Measurements from ENCODE around the gene MAP3K3.
"Not testable (repeated sequence)": the region's sequence is repeated elsewhere in the genome, so short reads cannot be mapped to it uniquely, and the experiment has no call there.

MAP3K3 gene

DNA sequence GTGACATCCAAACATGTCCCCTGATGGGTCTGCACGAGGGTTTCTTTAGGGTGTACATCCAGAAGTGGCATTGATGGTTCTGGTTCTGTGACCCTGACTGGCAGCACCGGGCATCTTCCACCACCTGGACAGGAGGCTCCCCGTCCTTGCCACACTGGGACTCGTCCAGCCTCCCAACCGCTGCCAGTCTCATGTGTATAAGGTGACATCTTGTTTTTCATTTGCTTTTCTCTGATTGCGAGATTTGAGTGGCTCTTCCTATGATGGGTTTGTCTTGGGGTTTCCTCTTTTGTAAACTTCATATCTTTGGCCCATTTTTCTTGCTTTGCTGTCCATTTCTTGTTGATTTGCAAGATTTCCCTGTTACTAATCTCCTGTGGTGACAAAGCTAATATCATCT lies 86.9 kb downstream of the MAP3K3 start:
- no peak for DNase-seq

DNA sequence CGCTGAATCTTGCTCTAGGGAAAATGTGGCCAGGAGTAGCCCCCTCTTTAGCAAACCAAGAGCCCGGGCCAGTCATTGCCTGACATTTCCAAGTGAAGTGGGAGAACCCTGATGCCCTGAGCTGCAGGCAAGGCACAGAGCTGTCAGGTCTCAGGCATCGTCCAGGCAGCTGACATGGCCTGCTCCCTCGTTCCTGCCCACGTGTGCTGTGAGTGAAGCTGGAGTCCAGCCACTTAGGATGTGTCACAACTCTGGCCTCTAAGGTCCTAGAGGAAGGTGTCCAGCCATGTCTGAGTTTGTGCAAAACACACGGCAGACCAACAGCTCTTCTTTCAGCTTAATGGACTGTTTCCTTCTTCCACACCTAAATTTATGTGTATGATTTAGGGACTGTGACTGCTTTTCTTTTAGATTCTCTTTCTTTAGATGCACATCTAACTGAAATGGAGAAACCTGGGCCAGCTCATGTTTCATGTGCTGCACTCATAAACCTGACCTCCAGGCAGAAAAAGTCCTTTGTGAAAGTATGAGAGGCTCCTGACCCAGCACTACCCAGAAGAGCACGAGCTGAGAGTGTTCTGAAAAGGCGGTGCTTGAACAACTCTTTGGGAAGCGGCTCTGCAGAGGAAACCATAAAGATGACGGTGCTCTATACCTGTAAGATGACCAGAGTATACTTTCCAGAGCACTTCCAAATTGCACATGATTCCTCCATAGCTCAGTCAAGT lies 92.5 kb downstream of the MAP3K3 start:
- no peak for DNase-seq

DNA sequence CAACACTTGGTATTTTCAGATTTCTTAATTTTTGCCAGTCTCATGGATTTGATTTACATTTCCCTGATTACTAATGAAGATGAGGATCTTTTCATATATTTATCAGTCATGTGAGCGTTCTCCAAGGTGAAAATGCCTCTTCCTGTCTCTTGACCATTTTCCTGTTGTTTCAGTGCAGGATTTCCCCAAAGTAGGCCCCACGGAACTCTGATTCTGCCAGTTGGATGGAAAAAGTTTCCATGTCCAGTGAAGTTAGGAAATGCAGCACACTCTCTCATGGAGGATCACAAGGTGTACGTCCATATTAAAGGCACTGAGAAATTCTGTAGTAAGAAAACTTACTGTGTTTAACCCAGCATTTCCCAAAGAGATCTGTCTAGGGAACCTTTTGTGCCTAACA lies 94.2 kb downstream of the MAP3K3 start:
- DNase-seq: no peak

DNA sequence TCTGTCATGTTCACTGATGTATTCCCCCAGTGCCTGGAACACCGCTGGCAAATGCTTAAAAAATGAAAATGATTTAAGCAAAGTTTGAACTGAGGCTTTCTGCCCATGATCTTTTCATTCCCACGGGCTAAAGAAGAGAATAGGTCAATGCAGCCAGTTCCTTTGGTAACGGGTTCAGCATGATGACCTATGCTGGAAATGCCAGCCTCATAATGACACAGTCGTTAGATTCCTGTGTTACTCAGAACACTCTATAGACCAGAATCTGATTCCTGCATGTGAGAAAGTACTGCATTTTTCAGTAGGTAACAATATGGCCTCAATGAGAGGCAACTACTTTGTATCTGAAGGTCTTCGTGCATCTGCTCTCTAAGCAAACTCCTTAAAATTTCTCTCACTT lies 96.8 kb downstream of the MAP3K3 start:
- DNase-seq: no peak

DNA sequence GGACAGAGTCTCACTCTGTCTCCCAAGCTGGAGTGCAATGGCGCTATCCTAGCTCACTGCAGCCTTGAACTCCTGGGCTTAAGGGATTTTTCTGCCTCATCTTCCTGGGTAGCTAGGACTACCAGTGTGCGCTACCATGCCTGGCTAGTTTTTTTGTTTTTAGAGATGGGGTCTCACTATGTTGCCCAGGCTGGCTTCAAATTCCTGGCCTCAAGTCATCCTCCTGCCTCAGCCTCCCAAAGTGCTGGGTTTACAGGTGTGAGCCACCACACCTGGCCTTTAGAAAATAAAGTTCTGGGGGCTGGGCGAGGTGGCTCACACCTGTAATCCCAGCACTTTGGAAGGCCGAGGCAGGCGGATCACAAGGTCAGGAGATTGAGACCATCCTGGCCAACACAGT lies 98.0 kb downstream of the MAP3K3 start:
- DNase-seq: not testable (repeated sequence)

DNA sequence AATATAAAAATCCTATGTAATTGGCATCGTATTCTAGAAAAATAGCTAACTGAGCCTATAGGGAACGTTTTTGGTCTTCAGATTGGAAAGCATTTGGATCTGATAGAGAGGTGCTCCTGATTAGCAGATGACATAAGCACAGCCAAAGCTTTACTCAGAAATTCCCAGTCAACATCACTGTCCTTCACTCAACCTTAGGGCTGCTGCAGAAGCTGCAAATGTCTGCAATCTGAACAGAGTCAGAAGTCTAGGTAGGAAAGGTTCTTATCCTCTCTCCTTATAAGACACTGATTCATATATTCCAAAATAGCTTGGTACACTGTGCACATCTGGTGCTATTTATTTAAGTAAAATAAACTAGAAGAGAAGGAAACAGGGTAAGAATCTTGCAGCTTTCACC lies 100.2 kb downstream of the MAP3K3 start:
- DNase-seq: no peak

DNA sequence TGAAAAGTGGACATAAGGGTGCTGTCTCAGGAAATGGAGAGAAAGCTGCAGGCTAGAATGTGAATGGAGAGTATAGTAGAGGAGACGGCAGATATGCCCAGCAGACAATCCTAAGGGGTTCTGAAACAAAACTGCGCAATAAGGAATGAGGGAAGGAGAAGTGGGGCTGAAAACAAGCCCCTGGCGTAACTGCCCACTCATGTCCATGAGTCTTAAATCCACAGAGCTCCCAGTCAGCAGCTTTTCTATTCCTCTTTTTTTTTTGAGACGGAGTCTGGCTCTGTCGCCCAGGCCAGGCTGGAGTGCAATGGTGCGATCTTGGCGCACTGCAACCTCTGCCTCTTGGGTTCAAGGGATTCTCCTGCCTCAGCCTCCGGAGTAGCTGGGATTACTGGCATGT lies 113.5 kb downstream of the MAP3K3 start:
- DNase-seq: no peak

DNA sequence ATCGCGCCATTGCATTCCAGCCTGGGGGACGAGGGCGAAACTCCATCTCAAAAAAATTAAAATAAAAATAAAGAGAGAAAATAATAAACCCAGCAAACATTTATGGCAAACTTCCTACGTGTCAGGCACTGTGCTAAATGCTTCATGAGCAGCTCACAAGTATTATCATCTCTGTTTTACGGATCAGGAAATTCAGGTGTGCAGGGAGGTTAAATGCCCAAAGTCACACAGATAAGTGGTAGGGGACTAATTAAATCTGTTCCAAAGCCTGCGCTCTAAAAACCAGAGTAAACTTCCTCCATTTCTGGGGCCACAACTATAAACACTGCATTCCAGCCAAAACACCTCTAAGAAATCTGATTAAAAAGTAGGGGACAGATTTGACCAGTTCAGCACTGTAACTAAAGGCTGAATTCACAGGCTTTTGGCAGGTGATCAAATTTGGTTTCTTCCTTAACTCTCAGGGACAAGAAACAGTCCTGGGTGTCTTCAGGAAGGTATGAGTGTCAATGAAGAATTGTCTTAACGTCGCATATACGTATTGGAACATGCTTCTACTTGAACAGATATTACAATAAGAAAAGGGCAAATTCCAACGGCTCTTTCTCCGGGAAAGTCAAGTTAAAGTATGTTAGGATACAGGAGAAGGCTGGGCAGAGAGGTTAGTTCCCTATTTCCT lies 118.4 kb downstream of the MAP3K3 start:
- DNase-seq: no peak

DNA sequence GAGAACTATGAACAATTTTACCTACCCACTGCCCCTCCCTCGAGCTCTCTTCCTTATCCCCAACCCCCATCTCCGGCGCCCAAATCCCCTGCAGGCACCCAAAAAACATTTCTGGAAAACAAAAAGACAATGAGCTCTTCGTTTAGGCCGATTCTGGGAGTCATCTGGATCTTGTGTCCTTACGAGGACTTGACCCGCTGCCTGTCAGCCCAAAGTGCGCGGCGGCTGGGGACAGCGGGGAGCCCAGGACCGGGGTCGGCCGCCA lies 118.9 kb downstream of the MAP3K3 start:
- no peak for DNase-seq

DNA sequence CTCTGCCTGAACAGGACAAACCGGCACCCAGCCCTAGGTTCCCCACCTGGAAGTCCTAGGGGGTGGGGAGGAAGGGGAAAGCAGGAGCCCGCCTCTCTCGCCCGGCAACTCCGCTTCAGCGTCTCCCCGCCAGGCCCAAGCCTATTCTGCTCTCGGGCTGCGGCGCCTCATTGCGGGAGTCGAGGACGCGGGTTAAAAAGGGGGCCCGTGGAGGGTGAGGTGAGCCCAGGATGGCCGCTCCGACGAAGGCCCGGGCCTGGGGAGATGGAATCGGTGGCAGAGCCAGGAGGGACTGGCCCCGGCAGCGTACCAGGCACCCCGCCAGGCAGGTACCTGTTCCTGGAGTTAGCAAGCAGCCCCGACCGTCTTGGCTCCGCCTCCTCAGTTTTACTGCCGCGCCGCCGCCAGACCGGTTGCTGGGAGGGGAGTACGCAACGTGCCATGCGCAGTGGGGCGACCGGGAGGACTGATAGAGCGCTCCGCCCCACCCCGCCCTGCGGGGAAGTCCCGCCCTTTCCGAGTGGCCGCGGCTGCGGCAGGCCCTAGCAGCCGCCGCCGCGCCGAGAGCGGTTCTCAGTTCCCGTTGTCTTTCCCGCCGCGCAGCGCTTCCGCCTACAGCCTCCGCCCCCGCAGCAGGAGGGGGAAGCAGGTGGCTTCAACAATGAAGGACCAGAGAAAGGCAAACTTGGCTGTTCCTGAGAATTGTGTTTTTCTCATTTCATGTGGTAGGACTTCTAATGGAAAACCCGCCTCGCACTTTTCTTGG lies 119.4 kb downstream of the MAP3K3 start, which contains the start of gene STRADA:
Gene STRADA, minus strand, starts transcription at position 392 of the 766 bp plus-strand sequence. CDS start 13,430 bp downstream, outside the sequence.
- peak; percentile 99 for DNase-seq

All from activated CD4-positive, alpha-beta T cell treated with anti-CD3 and anti-CD28 coated beads, Interleukin-2, amount 50 U/mL, for 16 hours (primary cell).